ENCODE measurements around the gene MPZL1.
"Not testable (repeated sequence)": the region's sequence is repeated elsewhere in the genome, so short reads cannot be mapped to it uniquely, and the experiment has no call there.

The MPZL1 gene

DNA sequence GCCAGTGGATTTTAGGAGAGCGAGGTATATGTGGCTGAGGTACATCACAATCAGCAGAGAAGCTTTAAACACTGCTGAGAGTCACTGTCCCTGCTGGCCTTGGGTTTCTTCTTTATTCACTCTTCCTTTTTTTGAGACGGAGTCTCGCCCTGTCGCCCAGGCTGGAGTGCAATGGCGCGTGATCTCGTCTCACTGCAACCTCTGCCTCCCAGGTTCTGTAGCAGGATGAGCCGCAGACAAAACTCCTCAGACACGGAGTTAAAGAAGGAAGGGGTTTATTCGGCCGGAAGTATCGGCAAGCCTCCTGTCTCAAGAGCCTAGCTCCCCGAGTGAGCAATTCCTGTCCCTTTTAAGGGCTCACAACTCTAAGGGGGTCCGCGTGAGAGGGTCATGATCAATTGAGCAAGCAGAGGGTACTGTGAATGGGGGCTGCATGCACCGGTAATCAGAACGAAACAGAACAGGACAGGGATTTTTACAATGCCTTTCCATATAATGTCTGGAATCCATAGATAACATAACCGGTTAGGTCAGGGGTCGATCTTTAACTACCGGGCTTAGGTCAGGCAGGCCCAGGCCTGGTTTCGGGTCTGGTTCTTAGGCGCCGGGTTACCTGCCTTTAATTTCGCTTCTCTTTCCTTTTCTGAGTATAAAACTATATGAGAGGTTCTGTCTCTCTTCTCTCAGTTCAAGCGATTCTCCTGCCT is 1.9 kb upstream of the MPZL1 start:
- DNase-seq = not testable (repeated sequence)

DNA sequence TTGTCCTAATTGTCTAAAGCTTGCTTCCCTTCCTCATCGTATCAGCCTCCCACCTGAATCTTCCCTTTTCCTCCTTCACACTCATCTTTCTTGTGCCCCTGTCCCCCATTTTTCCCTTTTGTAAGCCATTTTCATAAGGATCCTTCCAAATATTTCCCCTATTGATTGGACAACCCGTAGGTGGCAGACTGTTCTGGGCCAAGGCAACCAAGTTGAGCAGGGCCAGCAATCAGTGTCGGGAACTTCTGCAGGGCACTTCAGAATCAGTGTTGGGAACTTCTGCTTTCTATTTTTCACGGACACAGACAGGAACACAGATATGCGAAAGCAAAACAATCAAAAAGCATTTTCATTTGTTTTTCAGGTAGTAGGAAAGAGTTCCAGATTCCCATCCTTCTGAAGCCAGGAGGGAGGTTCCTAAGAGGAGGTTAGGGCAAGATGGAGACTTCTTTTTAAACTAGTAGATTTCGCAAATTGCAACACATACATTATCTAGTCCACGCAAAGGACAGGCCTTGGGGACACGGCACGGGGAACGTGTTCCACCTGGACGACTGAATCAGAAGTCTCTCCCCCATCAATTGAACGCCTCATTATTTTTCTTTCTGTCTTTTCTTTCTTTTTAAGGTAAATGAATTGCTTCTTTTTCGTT is 691 bp upstream of the MPZL1 start:
- no peak for DNase-seq

DNA sequence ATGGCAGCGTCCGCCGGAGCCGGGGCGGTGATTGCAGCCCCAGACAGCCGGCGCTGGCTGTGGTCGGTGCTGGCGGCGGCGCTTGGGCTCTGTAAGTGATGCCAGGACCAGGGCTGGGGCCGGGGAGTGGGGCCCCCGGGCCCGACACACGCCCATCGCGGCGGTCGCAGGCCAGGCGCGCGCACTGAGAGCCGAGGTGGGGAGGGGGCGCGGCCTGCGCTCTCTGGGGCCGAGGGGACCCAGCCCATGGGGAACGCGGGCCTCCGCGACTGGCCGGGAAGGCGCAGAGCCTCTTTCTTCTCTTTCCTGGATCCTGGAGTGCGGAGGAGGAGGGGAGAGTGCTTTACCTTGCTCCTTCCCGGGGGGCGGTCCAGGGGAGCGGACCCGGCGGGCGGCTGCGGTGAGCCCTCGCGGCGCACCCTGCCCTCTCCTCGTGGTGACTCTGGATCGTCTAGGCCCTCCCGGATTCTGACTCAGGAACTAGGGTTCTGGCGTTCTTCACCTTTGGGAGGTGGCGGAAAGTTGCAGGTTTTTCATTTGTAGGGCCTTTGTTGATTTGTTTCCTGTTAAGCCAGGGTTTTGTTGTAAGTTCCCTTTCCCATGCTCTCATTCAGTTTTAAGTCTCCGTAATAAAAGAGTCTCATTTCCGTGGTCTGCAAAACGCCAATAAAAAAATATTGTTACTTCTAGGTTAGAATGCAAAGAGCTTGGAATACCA is 529 bp downstream of the MPZL1 start:
- DNase-seq = peak in 2 of 5 experiments; percentile 8 to 13

DNA sequence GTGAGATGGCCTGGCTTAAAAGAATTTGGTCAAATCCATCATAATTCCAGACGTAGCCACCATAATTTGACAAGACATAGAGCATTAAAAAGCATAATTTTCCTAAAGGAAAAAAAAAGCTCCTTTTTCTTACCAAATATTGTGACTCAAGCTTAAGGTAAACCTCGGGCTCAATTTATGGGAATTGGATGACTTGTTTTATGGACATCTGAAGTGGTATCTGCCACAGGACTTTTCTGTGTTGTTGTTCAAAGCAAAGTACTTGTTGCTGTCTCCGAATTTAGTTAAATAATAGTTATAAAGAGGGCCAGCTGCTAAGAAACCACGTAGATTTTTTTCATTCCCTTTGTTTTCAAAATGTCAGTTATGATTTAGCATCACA is 1.1 kb downstream of the MPZL1 start:
- no peak for DNase-seq

DNA sequence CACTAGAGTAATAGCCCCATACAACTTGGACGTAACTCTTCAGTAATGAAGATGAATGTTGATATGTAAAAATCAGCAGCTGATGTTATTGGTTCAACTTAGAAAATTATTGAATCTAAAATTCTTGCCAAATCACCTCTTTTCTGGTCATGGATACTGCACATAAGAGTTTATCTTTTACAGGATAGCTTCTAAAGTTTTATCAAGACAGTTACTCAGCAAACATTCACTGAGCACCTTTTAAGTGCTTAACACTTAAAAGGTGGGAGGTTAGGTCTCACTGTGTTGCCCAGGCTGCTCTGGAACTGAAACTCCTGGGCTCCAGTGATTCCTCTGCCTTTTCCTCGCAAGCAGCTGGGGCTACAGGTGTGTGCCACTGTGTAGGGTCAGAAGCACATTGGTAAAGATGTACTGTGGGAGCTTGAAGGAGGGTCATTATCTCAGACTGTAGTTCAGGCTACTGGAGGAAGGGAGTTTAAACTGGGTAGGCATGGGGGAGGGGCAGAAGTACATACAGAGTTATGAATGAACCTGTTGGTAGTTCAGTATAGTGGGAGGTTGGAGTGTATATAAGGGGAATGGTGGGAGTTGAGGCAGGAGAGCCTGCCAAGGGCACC is 2.0 kb downstream of the MPZL1 start:
- no peak for DNase-seq

DNA sequence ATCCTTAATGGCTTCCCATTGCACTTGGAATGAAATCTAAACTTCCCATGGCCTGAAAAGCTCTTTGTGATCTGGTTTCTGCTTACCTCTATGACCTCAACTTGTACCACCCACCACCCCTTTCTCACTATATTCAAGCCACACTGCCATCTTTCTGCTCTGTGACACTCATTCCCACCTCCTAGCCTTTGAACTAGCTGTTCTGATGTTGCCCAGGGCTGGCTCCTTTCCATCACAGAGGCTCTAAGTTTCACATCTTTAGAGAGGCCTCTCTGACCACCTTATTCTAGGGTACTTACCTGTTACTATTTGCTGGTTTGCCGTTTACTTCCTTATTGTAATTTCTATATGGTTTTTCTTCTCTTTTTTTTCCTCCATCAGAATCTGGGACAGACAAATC is 4.2 kb downstream of the MPZL1 start:
- no peak for DNase-seq

DNA sequence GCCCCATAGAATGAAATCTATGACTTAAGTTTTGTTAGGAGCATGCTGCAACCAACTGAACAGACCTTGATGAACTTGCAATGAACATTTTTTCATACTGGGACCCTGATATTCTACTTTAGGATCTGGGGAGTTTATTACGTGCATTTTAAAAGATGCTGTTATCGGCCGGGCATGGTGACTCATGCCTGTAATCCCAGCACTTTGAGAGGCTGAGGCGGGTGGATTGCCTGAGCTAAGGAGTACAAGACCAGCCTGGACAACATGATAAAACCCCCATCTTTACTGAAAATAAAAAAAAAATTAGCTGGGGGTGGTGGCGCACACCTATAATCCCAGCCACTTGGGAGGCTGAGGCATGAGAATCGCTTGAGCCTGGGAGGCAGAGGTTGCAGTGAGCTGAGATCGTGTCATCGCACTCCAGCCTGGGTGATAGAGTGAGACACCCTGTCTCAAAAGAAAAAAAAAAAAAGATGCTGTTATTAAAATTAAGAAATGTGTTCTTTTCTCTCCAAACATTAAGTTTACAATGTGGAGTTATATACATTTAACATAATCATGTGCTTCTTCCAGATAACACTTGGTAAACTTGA is 7.1 kb downstream of the MPZL1 start:
- DNase-seq = no peak

DNA sequence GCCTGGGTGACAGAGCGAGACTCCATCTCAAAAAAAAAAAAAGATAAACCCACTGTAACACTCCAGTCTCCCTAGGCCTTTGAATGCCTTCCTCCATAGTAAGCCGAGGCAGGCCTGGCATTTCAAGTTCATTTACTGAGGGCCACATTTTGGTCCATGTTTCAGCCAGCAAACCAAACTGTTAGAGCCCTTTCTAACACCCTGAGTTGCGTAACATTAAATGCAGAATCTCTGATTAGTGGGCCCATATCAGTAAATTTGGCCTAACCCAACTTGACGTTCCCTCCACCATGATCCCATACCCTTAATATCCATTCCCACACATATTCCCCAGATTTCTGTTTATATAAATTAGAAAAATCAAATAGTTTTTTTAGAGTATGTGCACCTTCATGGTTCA is 12.4 kb downstream of the MPZL1 start:
- no peak for DNase-seq

DNA sequence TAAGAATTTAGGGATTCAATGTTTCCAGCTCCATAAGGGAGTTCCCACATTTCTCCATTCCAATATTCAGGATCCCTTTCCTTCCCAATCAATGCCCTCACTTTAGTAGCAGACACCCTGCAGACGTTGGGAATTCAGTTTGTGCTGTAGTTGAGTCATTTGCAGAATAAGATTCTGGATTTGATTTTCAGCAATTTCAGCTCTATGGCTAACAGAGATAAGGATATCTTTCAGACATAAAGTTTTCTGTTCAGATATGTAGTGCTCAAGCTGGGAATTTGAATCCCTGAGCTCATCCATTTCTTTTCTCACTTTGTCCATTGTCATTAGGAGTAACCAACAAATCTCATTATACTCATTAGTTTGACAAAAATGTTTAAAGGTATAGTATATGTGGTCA is 13.1 kb downstream of the MPZL1 start:
- no peak for DNase-seq

DNA sequence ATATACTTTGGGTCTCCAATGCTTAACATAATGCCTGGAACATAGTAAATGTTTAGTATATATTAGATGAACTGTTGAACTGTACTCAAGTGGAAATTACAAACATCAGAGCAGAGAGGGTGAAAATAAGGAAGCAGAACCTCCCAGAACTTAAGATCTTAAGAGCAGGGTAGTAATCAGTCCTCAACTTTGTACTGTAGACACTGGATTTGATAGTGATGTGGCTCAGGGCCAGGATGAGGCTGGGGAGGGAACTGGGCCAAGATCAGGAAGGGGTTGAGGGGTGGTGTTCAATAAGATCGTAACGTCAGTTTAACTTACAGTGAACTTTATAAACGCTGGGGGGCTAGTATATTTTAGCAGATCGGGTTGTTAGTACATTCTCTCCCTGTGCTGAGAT is 15.4 kb downstream of the MPZL1 start:
- no peak for DNase-seq

DNA sequence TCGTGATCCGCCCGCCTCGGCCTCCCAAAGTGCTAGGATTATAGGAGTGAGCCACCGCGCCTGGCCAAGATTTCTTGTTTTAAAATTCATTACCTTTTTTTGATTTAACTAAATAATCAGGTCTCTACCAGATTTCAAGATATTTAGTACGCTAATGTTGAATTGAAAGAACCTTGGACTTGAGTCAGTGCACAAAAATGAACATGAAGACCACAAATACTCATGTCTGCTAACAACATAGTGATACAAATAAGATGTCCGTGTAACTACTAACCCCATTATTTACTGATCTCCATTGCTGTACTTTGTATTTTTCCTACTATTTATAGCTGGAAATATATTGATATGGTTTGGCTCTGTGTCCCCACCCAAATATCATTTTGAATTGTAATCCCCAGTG is 16.4 kb downstream of the MPZL1 start:
- no peak for DNase-seq

DNA sequence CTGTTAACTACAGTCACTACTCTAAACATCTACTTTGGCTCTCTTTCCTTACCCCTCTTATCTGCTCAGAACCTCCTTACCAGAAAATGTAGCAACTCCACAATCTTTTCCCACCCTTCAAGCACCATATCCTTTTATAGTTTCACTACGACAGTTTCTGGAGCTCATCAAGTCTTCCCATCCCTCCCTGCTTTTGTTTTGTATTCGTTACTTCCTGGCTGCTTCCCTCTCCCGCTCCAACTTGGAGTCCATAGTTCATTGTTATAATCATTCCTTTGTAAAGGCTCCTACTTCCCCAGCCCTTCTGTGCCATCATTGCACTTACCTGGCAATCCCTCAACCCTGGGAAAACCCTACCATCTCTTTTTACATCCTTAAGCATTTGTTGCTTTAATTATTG is 18.0 kb downstream of the MPZL1 start:
- no peak for DNase-seq

DNA sequence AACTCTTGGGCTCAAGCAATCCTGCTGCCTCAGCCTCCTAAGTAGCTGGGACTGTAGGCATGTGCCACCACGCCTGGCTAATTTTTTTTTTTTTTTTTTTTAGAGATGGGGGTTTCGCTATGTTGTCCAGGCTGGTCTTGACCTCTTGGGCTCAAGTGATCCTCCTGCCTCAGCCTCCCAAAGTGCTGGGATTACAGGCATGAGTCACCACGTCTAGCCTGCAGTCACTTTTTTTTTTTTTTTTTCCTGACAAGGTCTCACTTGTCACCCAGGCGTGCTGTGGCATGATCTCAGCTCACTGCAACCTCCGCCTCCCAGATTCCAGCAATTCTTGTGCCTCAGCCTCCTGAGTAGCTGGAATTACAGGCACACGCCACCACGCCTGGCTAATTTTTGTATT is 19.3 kb downstream of the MPZL1 start:
- not testable (repeated sequence) for DNase-seq

DNA sequence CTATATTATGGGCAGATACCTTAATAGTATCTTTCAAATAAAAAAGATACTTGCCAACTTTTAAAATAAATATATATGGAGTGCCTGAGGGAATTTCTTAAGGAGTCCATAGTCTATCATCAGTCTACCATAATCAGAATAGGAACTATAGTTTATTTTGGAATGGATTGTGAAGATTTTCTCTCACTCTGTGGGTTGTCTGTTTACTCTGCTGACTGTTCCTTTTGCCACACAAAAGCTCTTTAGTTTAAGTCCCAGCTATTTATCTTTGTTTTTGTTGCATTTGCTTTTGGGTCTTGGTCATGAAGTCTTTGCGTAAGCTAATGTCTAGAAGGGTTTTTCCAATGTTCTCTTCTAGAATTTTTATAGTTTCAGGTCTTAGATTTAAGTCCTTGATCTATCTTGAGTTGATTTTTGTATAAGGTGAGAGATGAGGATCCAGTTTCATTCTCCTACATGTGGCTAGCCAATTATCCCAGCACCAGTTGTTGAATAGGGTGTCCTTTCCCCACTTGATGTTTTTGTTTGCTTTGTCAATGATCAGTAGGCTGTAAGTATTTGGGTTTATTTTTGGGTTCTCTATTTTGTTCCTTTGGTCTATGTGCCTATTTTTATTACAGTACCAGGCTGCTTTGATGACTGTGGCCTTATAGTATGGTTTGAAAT is 20.7 kb downstream of the MPZL1 start:
- DNase-seq = not testable (repeated sequence)

DNA sequence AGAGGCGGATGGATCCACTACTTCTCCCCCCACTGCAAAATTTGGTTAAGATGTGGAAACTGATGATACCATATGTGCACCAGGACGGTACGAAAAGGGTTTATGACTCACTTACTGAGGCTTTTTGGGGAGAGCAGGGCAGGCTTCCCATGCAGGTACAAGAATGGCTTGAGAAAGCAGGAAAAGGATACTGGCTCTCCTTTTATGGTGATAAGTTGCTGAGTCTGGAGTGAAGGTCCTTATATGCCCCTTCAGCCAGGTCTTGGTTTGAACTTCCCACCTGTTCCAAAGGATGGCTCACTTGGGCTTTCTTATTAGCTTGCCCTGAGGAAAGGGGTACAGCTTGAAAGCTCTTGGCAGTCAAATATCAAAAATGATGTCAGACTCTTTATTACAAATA is 23.1 kb downstream of the MPZL1 start:
- no peak for DNase-seq

DNA sequence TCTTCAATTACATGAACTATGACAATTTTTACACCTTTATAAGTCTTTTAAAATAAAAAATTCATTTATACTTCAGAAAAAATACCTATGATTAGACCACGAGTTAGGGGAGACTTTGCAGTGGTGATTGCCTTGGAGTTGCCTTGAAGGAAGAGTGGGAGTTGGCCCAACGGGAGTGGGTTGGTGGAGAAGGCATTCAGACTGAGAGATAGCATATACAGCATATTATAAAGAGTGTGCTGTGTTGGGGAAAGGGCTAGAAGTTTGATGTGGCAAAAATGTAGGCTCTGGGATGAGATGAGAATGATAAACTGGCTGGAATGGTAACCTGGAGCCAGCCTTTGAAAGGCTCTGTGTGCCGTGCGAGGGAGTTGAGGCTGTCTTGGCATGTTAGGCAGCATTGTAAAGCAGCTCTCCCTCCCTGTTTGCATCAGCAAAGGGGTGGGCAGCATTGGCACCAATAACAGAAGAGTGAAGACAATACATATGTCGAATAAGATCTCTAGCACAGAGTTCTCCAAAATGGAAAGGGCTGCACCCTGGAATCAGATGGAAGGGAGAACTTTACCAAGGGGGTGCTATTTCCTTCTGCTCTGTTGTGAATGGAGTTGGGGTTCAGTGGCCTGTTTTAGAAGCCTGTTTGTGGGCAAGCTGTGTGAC is 24.4 kb downstream of the MPZL1 start:
- no peak for DNase-seq

DNA sequence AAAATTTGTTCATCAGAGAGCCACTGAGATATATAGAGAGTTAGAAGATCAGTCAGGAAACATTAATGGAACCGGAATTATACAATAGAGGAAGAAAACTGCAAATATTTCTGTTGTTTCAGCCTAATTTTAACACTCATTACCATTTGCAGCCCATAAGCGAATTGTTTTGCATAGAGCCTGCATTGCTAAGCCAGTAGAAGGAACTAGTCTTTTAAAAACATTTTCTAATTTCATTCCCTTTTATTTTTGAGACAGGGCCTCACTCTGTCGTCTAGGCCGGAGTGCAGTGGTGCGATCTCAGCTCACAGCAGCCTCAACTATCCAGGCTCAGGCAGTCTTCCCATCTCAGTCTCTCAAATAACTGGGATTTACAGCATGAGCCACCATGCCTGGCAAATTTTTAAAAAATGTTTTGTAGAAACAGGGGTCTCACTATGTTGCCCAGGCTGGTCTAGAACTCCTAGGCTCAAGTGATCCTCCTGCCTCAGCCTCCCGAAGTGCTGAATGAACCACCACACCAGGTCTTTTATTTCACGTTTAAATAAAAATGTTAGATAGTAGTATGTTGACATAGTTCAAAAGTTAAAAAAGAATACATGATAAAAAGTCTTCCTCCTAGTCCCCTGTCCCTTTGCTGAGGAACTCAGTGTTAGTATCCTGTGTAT is 25.3 kb downstream of the MPZL1 start:
- no peak for DNase-seq

DNA sequence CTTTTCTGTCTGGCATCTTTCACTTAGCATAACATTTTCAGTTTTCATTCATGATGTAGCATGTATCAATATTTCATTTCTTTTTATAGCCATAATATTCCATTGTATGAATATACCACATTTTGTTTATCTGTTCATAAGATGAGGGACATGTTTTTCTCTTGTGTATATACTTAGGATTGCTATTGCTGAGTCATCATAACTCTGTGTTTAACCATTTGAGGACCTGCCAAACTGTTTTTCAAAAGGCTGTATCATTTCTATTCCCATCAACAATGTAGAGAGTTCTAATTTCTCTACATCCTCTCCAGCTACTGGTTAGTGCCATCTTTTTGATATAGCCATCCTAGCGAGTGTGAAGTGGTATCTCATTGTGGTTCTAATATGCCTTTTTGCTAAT is 26.2 kb downstream of the MPZL1 start:
- DNase-seq = no peak

DNA sequence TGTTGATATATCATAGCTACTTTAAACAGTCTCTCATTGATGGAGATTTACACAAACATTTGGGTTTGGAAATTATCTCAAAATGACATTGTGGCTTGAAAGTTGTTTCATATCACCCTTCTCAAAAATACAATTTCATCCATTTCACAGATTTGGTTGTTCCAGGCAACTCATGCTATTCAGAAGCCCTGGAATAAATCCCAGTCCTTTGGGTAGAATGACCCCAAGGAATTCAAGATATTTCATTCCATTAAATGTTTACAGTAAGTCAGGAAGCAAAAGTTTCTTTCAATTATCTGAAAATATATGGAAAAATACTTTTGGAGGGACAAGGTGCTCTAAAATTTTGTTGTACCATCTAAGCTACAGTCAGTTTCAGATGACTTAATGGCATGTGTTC is 27.1 kb downstream of the MPZL1 start:
- DNase-seq = no peak

DNA sequence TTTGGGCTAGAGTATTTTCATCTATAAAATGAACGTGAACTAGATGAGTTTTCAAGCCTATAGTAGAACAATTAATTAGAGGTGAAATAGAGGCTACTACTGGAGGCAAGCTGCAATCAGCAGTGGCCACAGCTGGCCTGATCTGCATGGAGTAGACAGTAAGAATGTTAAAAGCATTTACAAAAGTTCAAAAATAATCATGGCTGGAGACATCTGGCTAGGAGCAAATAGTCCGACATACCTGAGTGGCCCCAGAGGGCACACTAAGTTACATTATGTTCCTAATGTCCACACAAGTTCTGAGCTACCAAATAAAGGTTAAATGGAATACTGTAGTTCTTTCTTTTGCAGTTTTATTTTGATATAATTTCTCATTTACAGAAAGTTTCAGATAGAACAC is 28.0 kb downstream of the MPZL1 start:
- DNase-seq = no peak

DNA sequence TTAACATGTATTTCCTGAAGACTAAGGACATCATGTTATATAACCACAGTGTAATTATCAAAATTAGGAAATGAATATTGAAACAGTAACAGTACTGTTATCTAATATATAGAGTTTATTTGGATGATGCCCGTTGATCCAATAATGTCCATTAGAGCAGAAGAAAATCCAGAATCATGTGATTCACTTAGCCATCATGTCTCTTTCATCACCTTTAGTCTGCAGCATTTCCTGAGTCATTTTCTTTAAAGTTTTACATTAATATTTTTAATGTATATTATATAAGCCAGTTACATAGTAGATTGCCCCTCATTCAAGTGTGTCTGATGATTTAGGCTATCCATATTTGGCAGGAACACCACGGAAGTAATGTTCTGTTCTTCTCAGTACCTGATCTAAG is 28.9 kb downstream of the MPZL1 start:
- no peak for DNase-seq

DNA sequence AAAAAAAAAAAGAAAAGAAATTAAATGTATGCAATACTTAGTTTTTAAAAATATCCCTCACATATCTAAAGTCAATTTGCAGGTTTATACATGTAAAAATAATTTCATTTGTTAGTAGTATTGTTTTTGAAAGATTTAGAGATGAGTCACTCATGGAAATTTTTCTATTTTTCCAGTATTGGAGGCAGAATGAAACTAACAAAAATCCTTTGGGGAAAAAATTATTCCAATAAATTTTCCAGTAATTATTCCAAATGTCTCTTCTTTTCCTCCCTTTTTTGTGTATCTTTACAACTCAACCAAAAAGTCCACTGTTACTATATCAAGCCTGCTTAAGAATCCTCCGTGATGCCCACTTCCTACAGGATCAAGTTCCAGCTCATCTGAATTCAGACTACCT is 29.9 kb downstream of the MPZL1 start:
- DNase-seq = no peak
